ENCODE results near the gene TMED7.

DNA sequence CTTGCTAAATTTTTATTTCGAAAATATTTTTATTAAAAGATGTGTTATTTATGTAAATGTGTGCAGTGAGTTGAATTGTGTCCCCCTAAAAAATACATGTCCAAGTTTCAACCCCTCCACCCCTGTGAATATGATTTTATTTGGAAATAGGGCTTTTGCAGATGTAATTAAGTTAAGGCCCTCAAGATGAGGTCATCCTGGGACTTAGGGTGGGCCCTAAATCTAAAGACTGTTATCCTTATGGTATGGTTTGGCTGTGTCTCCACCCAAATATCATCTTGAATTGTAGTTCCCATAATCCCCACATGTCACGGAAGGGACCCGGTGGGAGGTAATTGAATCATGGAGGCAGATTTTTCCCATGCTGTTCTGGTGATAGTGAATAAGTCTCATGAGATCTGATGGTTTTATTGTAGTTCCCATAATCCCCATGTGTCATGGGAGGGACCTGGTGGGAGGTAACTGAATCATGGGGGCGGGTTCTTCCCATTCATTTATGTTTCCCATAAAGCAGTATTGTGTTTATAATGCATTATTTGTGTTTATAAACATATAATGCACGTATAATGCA, 1.5 kb upstream of the TMED7 start:
- TF ChIP-seq POLR2A (IDR thresholded peaks at IDR 0.05) = no peak
- TF ChIP-seq, protein P1, sequence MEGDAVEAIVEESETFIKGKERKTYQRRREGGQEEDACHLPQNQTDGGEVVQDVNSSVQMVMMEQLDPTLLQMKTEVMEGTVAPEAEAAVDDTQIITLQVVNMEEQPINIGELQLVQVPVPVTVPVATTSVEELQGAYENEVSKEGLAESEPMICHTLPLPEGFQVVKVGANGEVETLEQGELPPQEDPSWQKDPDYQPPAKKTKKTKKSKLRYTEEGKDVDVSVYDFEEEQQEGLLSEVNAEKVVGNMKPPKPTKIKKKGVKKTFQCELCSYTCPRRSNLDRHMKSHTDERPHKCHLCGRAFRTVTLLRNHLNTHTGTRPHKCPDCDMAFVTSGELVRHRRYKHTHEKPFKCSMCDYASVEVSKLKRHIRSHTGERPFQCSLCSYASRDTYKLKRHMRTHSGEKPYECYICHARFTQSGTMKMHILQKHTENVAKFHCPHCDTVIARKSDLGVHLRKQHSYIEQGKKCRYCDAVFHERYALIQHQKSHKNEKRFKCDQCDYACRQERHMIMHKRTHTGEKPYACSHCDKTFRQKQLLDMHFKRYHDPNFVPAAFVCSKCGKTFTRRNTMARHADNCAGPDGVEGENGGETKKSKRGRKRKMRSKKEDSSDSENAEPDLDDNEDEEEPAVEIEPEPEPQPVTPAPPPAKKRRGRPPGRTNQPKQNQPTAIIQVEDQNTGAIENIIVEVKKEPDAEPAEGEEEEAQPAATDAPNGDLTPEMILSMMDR (IDR thresholded peaks at IDR 0.05) = no peak
